SK-N-SH (cell line): ENCODE data around the gene DIRAS1.

Experiments
- EZH2phosphoT487 ChIP-seq: fragments of 200-600 bp; sonication (generic); IDR thresholded peaks from 2 replicates; pipeline ENCODE4 v1.6.1; 2017; ENCODE audit warnings: low read depth, mixed run types, mild to moderate bottlenecking, antibody characterized with exemption, moderate library complexity, borderline replicate concordance
- GABPA ChIP-seq: IDR thresholded peaks from 2 replicates; pipeline ENCODE4 v1.4.0; 2012; ENCODE audit warnings: low read depth, mild to moderate bottlenecking
- NFIC ChIP-seq: IDR thresholded peaks from 2 replicates; pipeline ENCODE4 v1.4.0; 2012; ENCODE audit warnings: borderline replicate concordance
- POLR2AphosphoS5 ChIP-seq: IDR thresholded peaks from 2 replicates; pipeline ENCODE4 v1.6.1; 2012; ENCODE audit warnings: low read depth, low read length
- RAD21 ChIP-seq: IDR thresholded peaks from 2 replicates; pipeline ENCODE4 v1.6.1; 2012; ENCODE audit warnings: mild to moderate bottlenecking, low read length
- TAF1 ChIP-seq: IDR thresholded peaks from 2 replicates; pipeline ENCODE4 v1.6.1; 2012; ENCODE audit warnings: low read depth, mild to moderate bottlenecking, low read length, moderate library complexity, borderline replicate concordance
- TCF12 ChIP-seq: IDR thresholded peaks from 2 replicates; pipeline ENCODE4 v1.4.0; 2012
- TF ChIP-seq, protein P1 (sequence below): fragments of 200-600 bp; sonication (generic); IDR thresholded peaks from 2 replicates; pipeline ENCODE4 v1.6.1; 2017; ENCODE audit warnings: antibody characterized with exemption, mild to moderate bottlenecking, moderate library complexity
- TF ChIP-seq, protein P2 (sequence below): IDR thresholded peaks from 2 replicates; pipeline ENCODE4 v1.4.0; 2012; ENCODE audit warnings: low read depth, borderline replicate concordance
- TF ChIP-seq, protein P3 (sequence below): IDR thresholded peaks from 2 replicates; pipeline ENCODE4; 2012
- TF ChIP-seq, protein P4 (sequence below): IDR thresholded peaks from 2 replicates; pipeline ENCODE4 v1.6.1; 2012; ENCODE audit warnings: mild to moderate bottlenecking, low read depth, low read length, moderate library complexity
- TF ChIP-seq, protein P5 (sequence below): fragments of 150-350 bp; IDR thresholded peaks from 2 replicates; pipeline ENCODE4 v1.6.1; 2017; ENCODE audit warnings: antibody characterized with exemption, low read length, low read depth, borderline replicate concordance

DNA sequence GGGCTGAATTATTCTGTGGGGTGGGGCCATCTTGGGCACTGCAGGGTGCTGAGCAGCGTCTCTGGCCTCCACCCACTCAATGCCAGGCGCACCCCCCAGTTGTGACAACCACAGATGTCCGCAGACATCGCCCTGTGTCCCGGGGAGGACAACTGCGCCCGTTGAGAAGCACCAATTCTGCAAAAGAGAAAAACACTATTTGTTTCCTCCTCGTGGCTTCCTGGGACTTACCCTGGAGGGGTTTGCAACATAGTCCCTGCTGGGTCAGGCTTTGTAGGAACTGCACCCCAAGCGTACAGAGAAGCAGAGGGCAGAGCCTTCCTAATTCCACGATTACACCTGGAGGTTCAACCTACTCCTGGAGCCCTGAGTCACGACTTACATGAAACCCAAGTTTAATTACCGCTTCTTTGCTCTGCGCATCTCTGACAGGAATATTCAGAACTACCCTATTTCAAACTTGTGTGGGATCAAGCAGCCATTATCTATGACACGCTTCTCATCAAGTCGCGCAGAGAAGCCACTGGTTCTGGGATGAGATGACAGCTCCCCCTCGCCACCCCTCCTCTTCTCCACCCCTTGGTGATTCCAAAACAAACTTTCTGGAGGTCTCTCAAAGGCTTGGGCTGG is 29.8 kb upstream of the DIRAS1 start:
- TF ChIP-seq, protein P1, sequence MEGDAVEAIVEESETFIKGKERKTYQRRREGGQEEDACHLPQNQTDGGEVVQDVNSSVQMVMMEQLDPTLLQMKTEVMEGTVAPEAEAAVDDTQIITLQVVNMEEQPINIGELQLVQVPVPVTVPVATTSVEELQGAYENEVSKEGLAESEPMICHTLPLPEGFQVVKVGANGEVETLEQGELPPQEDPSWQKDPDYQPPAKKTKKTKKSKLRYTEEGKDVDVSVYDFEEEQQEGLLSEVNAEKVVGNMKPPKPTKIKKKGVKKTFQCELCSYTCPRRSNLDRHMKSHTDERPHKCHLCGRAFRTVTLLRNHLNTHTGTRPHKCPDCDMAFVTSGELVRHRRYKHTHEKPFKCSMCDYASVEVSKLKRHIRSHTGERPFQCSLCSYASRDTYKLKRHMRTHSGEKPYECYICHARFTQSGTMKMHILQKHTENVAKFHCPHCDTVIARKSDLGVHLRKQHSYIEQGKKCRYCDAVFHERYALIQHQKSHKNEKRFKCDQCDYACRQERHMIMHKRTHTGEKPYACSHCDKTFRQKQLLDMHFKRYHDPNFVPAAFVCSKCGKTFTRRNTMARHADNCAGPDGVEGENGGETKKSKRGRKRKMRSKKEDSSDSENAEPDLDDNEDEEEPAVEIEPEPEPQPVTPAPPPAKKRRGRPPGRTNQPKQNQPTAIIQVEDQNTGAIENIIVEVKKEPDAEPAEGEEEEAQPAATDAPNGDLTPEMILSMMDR, result no peak
- no peak for TF ChIP-seq POLR2AphosphoS5
- TF ChIP-seq TCF12, result no peak
- TF ChIP-seq EZH2phosphoT487, result no peak
- TF ChIP-seq, protein P2, sequence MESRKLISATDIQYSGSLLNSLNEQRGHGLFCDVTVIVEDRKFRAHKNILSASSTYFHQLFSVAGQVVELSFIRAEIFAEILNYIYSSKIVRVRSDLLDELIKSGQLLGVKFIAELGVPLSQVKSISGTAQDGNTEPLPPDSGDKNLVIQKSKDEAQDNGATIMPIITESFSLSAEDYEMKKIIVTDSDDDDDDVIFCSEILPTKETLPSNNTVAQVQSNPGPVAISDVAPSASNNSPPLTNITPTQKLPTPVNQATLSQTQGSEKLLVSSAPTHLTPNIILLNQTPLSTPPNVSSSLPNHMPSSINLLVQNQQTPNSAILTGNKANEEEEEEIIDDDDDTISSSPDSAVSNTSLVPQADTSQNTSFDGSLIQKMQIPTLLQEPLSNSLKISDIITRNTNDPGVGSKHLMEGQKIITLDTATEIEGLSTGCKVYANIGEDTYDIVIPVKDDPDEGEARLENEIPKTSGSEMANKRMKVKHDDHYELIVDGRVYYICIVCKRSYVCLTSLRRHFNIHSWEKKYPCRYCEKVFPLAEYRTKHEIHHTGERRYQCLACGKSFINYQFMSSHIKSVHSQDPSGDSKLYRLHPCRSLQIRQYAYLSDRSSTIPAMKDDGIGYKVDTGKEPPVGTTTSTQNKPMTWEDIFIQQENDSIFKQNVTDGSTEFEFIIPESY, result no peak
- TF ChIP-seq, protein P3, sequence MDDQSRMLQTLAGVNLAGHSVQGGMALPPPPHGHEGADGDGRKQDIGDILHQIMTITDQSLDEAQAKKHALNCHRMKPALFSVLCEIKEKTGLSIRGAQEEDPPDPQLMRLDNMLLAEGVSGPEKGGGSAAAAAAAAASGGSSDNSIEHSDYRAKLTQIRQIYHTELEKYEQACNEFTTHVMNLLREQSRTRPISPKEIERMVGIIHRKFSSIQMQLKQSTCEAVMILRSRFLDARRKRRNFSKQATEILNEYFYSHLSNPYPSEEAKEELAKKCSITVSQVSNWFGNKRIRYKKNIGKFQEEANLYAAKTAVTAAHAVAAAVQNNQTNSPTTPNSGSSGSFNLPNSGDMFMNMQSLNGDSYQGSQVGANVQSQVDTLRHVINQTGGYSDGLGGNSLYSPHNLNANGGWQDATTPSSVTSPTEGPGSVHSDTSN, result no peak
- TF ChIP-seq, protein P4, sequence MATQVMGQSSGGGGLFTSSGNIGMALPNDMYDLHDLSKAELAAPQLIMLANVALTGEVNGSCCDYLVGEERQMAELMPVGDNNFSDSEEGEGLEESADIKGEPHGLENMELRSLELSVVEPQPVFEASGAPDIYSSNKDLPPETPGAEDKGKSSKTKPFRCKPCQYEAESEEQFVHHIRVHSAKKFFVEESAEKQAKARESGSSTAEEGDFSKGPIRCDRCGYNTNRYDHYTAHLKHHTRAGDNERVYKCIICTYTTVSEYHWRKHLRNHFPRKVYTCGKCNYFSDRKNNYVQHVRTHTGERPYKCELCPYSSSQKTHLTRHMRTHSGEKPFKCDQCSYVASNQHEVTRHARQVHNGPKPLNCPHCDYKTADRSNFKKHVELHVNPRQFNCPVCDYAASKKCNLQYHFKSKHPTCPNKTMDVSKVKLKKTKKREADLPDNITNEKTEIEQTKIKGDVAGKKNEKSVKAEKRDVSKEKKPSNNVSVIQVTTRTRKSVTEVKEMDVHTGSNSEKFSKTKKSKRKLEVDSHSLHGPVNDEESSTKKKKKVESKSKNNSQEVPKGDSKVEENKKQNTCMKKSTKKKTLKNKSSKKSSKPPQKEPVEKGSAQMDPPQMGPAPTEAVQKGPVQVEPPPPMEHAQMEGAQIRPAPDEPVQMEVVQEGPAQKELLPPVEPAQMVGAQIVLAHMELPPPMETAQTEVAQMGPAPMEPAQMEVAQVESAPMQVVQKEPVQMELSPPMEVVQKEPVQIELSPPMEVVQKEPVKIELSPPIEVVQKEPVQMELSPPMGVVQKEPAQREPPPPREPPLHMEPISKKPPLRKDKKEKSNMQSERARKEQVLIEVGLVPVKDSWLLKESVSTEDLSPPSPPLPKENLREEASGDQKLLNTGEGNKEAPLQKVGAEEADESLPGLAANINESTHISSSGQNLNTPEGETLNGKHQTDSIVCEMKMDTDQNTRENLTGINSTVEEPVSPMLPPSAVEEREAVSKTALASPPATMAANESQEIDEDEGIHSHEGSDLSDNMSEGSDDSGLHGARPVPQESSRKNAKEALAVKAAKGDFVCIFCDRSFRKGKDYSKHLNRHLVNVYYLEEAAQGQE, result no peak
- no peak for TF ChIP-seq GABPA
- TF ChIP-seq, protein P5, sequence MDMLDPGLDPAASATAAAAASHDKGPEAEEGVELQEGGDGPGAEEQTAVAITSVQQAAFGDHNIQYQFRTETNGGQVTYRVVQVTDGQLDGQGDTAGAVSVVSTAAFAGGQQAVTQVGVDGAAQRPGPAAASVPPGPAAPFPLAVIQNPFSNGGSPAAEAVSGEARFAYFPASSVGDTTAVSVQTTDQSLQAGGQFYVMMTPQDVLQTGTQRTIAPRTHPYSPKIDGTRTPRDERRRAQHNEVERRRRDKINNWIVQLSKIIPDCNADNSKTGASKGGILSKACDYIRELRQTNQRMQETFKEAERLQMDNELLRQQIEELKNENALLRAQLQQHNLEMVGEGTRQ, result no peak
- TF ChIP-seq NFIC, result no peak
- no peak for TF ChIP-seq RAD21
- TF ChIP-seq TAF1, result no peak
